MM.1S (cell line): ENCODE results near the gene FAM20C.

ENCODE experiments used
- DNase-seq: peaks from one replicate; pipeline ENCODE4 v3.0.0-alpha.2; 2015
- H2AFZ ChIP-seq: fragments of 300-600 bp; sonication (generic); 2 replicates; pipeline ENCODE4 v1.6.0; 2016; ENCODE audit warnings: antibody characterized with exemption, low read length
- H3F3A ChIP-seq: fragments of 300-600 bp; sonication (generic); 2 replicates; pipeline ENCODE4 v1.6.1; 2016; ENCODE audit warnings: mild to moderate bottlenecking, antibody characterized with exemption, low read length, moderate library complexity, mixed read lengths; ENCODE audit not compliant: insufficient read depth
- H3K27ac ChIP-seq: fragments of 300-600 bp; sonication (generic); 2 replicates; pipeline ENCODE4 v1.5.1; 2016; ENCODE audit warnings: mild to moderate bottlenecking, low read length
- H3K27me3 ChIP-seq: fragments of 300-600 bp; sonication (generic); replicated peaks from 2 replicates; pipeline ENCODE4 v1.6.0; 2016; ENCODE audit warnings: low read length; ENCODE audit not compliant: insufficient read depth
- H3K36me3 ChIP-seq: fragments of 300-600 bp; sonication (generic); replicated peaks from 2 replicates; pipeline ENCODE4 v1.6.1; 2016; ENCODE audit warnings: mild to moderate bottlenecking, low read length, mixed read lengths; ENCODE audit not compliant: insufficient read depth
- H3K4me1 ChIP-seq: fragments of 300-600 bp; sonication (generic); 2 replicates; pipeline ENCODE4 v1.6.1; 2016; ENCODE audit warnings: low read length, mixed read lengths
- H3K4me2 ChIP-seq: fragments of 300-600 bp; sonication (generic); 2 replicates; pipeline ENCODE4 v1.6.0; 2016; ENCODE audit warnings: low read depth, low read length
- H3K4me3 ChIP-seq: fragments of 300-600 bp; sonication (generic); 2 replicates; pipeline ENCODE4 v1.5.1; 2016; ENCODE audit warnings: low read length, mixed read lengths
- H3K79me2 ChIP-seq: fragments of 300-600 bp; sonication (generic); 2 replicates; pipeline ENCODE4 v1.6.1; 2016; ENCODE audit warnings: mixed run types, low read length, mixed read lengths
- H3K9ac ChIP-seq: fragments of 300-600 bp; sonication (generic); 2 replicates; pipeline ENCODE4 v1.6.1; 2016; ENCODE audit warnings: low read length, mixed read lengths
- H3K9me2 ChIP-seq: fragments of 300-600 bp; sonication (generic); replicated peaks from 2 replicates; pipeline ENCODE4 v1.6.1; 2016; ENCODE audit warnings: mild to moderate bottlenecking, low read length, mixed read lengths; ENCODE audit not compliant: insufficient read depth
- H3K9me3 ChIP-seq: fragments of 300-600 bp; sonication (generic); replicated peaks from 2 replicates; pipeline ENCODE4 v1.6.1; 2016; ENCODE audit warnings: mild to moderate bottlenecking, low read length, mixed read lengths; ENCODE audit not compliant: insufficient read depth
- H4K20me1 ChIP-seq: fragments of 300-600 bp; sonication (generic); 2 replicates; pipeline ENCODE4 v1.6.1; 2016; ENCODE audit warnings: mild to moderate bottlenecking, low read length, moderate library complexity, mixed read lengths; ENCODE audit not compliant: insufficient read depth
- CTCF ChIP-seq: fragments of 300-600 bp; sonication (generic); IDR thresholded peaks from 2 replicates; pipeline ENCODE4 v1.5.1; 2016; ENCODE audit warnings: antibody characterized with exemption, low read length, mixed read lengths
- EZH2 ChIP-seq: fragments of 300-600 bp; sonication (generic); optimal IDR thresholded peaks from 2 replicates; pipeline ENCODE3; 2017; ENCODE audit warnings: low read depth, mild to moderate bottlenecking, antibody characterized with exemption, low read length, mixed read lengths
- EZH2phosphoT487 ChIP-seq: fragments of 300-600 bp; sonication (generic); IDR thresholded peaks from 2 replicates; pipeline ENCODE4 v1.6.1; 2018; ENCODE audit warnings: antibody characterized with exemption, low read length

Gene FAM20C

DNA sequence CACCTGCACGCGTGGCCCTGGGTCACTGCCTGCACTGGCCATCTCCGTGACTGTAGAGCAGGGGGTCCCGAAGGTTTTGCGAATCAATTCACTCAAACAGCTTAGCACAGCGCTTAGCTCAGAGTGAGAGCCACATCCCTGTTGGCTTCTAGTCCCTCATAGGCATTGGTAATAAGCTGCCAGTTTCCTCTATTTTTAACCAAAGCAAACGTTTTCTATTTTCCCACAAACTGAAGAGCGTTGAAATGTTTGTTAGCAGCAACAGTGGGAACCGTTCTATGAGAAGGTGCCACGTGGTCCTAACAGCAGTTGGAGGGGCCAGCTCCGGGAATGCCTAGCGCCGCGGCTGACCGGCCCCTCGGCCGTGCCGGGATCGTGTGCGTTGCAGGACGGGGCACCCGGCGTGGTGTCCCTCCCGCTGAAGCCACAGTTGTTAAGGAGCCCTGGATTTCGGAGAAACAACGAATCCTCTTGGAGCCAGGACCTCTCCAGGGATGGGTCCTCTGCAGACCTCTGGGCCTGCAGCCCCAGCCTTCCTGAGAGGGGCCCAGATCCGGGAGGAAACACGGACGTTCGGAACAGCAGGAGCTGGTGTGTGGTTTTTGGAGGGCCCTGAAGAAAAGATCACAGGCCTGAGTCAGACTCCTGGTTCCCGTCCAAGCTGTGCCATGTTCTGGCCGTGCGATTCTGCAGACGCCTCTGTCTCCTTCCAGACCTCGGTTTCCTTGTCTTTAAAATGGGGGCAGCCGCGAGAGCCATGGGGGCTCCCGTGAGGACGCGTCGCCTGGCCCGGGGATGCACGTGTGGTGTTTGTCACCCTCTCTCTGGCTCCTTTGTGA, 40.3 kb downstream of the FAM20C start:
- Histone ChIP-seq H3F3A (no peaks in the 10 kb centered on the region), H3K27ac (no peak overlapping the region), H4K20me1 (no peaks in the 10 kb centered on the region), H3K4me1 (no peaks in the 10 kb centered on the region), H2AFZ (no peak overlapping the region), H3K4me3 (no peak overlapping the region), H3K4me2 (no peak overlapping the region), H3K27me3 (no peaks in the 10 kb centered on the region), H3K9me3 (no peaks in the 10 kb centered on the region), H3K9me2 (no peaks in the 10 kb centered on the region), H3K36me3 (no peaks in the 10 kb centered on the region), H3K9ac (no peak overlapping the region), H3K79me2 (no peaks in the 10 kb centered on the region)
- DNase-seq: no peak
- no peak for TF ChIP-seq CTCF

DNA sequence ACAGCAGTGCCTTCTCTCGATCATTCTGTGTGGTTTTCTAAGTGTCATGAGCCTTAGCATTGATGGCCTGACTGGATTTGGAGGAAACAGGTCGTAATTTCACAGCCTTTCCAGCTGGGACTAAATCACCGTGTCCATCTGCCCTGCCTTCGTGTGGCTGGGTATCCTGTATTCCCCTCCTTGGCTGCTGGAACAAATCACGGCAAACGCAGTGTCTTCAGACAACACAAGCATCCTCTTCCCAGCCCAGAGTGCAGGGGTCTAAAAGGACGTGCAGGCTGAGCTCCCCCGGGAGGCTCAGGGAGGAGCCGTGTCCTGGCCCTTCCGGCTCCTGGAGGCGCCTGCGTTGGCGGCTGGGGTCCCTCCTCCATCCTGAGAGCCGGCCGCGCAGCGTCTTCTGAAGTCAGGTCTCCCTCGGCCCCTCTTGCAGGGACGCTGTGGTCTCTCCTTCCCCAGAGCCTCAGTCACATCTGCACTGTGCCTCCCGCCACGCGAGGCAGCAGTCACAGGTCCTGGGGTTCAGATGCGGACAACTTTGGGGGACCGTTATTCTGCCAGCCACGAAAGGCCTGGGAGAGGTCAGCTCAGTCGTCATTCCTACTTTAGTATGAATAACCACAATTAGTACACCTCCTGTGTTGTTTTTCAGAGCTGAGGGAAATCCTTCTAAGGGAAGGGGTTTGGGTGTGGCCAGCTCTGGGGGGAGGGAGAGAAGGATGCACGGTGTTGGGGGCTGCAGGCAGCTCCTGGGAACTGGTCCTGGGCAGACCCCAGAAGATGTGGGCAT, 41.1 kb downstream of the FAM20C start:
- H3K4me3 ChIP-seq: no peak overlapping the region
- no peaks in the 10 kb centered on the region for H3K9me3 ChIP-seq
- no peak overlapping the region for H3K27ac ChIP-seq
- H3K4me1 ChIP-seq: no peaks in the 10 kb centered on the region
- no peaks in the 10 kb centered on the region for H3F3A ChIP-seq
- no peak overlapping the region for H3K9ac ChIP-seq
- no peaks in the 10 kb centered on the region for H4K20me1 ChIP-seq
- H3K27me3 ChIP-seq: no peaks in the 10 kb centered on the region
- H2AFZ ChIP-seq: no peak overlapping the region
- no peak for TF ChIP-seq CTCF
- TF ChIP-seq EZH2phosphoT487: no peak
- TF ChIP-seq EZH2: no peak
- no peak overlapping the region for H3K4me2 ChIP-seq
- no peaks in the 10 kb centered on the region for H3K36me3 ChIP-seq
- H3K79me2 ChIP-seq: no peaks in the 10 kb centered on the region
- H3K9me2 ChIP-seq: no peaks in the 10 kb centered on the region
- no peak for DNase-seq

- Histone ChIP-seq H3K79me2 (no peaks in the 10 kb centered on the region), H3K4me2 (no peak overlapping the region), H4K20me1 (no peaks in the 10 kb centered on the region), H3F3A (no peaks in the 10 kb centered on the region), H3K27ac (no peak overlapping the region), H3K9me3 (no peaks in the 10 kb centered on the region), H3K4me3 (no peak overlapping the region), H3K4me1 (no peaks in the 10 kb centered on the region), H3K36me3 (no peaks in the 10 kb centered on the region), H3K27me3 (no peaks in the 10 kb centered on the region), H3K9ac (no peak overlapping the region), H2AFZ (no peak overlapping the region), H3K9me2 (no peaks in the 10 kb centered on the region)
- no peak for DNase-seq
- TF ChIP-seq EZH2: no peak
- TF ChIP-seq EZH2phosphoT487: no peak
Measured at GRCh38 chr7:234051-234707, 41.8 kb downstream of the FAM20C start.
